ENCODE results near the gene DMD.
"Not testable (repeated sequence)": the region's sequence is repeated elsewhere in the genome, so short reads cannot be mapped to it uniquely, and the experiment has no call there.

The DMD gene

DNA sequence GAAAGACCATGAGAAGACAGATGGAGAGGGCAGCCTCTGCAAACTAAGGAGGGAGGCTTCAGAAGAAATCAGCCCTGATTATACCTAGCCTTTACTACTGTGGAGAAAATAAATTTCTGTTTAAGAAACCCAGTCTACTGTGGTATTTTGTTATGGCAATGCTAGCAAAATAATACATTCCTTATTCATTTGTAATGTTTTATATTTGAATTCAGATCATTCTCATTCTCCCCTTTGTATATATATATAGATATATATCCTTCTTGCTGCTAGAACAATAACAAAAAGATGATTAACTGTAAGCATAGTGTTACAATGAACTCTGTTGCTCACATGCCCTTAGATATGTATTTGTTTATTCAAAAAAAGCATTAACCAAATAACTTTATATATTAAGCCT lies 22.5 kb downstream of the DMD start:
- TF ChIP-seq, protein P1, sequence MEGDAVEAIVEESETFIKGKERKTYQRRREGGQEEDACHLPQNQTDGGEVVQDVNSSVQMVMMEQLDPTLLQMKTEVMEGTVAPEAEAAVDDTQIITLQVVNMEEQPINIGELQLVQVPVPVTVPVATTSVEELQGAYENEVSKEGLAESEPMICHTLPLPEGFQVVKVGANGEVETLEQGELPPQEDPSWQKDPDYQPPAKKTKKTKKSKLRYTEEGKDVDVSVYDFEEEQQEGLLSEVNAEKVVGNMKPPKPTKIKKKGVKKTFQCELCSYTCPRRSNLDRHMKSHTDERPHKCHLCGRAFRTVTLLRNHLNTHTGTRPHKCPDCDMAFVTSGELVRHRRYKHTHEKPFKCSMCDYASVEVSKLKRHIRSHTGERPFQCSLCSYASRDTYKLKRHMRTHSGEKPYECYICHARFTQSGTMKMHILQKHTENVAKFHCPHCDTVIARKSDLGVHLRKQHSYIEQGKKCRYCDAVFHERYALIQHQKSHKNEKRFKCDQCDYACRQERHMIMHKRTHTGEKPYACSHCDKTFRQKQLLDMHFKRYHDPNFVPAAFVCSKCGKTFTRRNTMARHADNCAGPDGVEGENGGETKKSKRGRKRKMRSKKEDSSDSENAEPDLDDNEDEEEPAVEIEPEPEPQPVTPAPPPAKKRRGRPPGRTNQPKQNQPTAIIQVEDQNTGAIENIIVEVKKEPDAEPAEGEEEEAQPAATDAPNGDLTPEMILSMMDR (IDR thresholded peaks at IDR 0.05; ENCODE audit: low read depth, low read length), result no peak
- DNase-seq (ENCODE audit: low read depth in 2 of 2), result peak in 1 of 2 donors; percentile 36
- no peak overlapping the region for H3K4me3 ChIP-seq (replicated peaks in 1 of 2; ENCODE audit: low read depth in 2 of 2, low read length in 2 of 2)

DNA sequence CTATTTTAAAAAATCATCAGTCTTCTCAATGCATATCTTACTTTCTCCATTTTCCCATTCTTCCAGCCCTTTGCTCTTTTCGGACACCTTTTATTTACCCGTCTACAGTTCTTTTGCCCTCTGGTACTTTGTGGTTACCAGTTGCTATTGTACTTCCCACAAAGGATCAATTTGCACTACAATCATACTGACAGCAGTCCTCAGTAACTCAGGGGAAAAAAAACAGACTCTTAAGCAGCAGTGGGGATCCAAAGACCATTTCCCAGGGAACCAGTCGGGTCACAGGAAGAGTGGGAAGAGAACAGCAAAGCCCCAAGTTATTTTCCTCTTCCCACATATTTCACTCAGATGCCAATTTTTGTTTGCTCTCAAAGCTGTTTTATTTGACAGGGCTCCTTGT lies 23.1 kb downstream of the DMD start:
- TF ChIP-seq, protein P1 (IDR thresholded peaks at IDR 0.05; ENCODE audit: low read depth, low read length), result no peak
- H3K4me3 ChIP-seq (replicated peaks in 1 of 2; ENCODE audit: low read depth in 2 of 2, low read length in 2 of 2), result no peak overlapping the region
- DNase-seq (ENCODE audit: low read depth in 2 of 2), result no peak

DNA sequence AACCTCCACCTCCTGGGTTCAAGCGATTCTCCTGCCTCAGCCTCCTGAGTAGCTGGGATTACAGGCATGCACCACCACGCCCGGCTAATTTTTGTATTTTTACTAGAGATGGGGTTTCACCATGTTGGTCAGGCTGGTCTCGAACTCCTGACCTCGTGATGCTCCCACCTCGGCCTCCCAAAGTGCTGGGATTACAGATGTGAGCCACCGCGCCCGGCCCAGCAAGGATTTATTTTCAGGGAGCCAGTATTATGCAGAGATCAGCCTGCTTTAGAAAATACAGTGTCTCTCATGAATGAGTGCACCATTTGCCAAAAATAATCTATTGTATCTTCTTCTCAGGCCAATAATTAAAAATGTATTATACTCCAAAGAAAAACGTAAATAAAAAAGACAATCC lies 26.5 kb downstream of the DMD start:
- H3K4me3 ChIP-seq (replicated peaks in 1 of 2; ENCODE audit: low read depth in 2 of 2, low read length in 2 of 2); DNase-seq (ENCODE audit: low read depth in 2 of 2): not testable (repeated sequence)

DNA sequence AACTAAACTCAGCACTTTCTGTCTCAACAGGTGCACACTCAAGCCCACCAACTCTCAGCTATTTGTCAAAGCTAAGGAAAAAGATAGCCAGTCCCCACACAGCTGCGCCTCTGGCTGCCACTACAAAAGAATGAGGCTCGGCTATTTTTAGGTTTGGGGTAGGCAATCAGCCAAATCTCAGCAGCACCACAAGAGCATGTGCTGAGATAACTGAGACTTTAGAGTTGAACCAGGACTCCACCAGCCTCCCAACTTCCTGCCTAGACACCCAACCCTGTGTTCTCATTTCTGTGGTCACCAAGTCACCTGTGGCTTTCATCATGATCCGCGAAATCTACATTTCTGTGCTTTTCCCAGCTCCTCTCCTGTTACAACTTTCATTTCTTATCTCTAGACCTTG lies 28.0 kb downstream of the DMD start:
- TF ChIP-seq, protein P1 (IDR thresholded peaks at IDR 0.05; ENCODE audit: low read depth, low read length), result no peak
- peak; percentile 59 to 64 for DNase-seq (ENCODE audit: low read depth in 2 of 2)
- H3K4me3 ChIP-seq (replicated peaks in 1 of 2; ENCODE audit: low read depth in 2 of 2, low read length in 2 of 2), result no peak overlapping the region

DNA sequence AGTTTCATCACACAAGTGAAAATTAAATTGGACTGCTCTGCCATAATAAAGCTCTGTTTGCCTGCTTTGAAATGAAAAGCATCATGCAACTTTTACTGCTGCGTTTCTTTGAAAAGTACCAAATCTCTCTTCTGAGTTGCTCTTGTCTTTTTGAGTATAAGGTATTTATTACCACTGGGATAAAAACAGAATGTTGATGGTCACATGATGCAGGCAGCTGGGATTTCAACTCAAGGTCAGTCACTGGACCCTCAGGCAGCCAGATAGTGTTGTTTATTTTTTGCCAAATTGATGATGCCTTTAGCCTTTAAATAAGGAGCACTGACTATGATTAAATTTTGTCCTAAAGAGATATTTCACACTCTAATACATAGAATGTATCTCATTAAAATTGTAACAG lies 32.7 kb downstream of the DMD start:
- H3K4me3 ChIP-seq (replicated peaks in 1 of 2; ENCODE audit: low read depth in 2 of 2, low read length in 2 of 2), result no peak overlapping the region
- TF ChIP-seq, protein P1 (IDR thresholded peaks at IDR 0.05; ENCODE audit: low read depth, low read length), result no peak
- no peak for DNase-seq (ENCODE audit: low read depth in 2 of 2)

DNA sequence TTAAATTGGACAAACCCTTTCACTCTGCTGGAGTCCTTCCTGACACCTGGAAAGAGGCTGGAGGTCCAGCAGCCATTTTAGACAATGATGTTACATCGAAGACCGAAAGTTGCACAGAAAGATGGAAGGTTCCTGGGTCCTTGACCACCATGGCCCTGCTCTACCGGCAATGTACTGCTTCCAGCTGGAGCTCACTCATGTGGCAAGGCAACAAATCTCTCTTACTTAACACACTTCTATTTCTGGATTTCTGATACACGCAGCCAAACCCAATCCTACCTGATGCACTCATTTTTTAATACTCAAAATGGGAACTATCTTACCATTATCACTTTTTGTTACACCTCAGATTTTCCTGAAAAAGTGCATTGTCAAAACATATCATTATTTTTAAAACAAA lies 33.1 kb downstream of the DMD start:
- H3K4me3 ChIP-seq (replicated peaks in 1 of 2; ENCODE audit: low read depth in 2 of 2, low read length in 2 of 2), result no peak overlapping the region

DNA sequence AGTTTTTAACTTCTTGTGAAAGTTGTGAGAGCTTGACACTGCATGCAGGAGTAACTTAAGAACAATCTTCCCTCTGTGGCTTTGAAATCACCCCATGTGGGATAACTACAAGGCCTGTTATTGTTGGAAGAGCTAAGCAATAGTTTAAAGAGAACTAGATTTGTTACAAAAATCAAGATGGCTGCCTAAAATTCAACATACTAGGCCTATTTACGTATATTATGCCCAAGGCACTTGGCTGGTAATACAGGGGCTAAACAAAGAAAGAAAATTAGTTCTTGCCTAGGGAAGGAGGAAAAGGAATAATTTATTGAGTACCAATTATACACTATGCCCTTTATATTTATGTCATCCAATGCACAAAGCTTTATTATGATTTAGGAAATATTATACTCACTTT lies 36.1 kb downstream of the DMD start:
- TF ChIP-seq, protein P1 (IDR thresholded peaks at IDR 0.05; ENCODE audit: low read depth, low read length), result no peak
- DNase-seq (ENCODE audit: low read depth in 2 of 2), result no peak
- no peak overlapping the region for H3K4me3 ChIP-seq (replicated peaks in 1 of 2; ENCODE audit: low read depth in 2 of 2, low read length in 2 of 2)

More for the DNA sequence above, 33.1 kb downstream of the DMD start:
- TF ChIP-seq, protein P1 (IDR thresholded peaks at IDR 0.05; ENCODE audit: low read depth, low read length), result no peak
- DNase-seq (ENCODE audit: low read depth in 2 of 2), result no peak
